ENCODE results near the gene UIMC1.
"Not testable (repeated sequence)": the region's sequence is repeated elsewhere in the genome, so short reads cannot be mapped to it uniquely, and the experiment has no call there.

UIMC1 gene

DNA sequence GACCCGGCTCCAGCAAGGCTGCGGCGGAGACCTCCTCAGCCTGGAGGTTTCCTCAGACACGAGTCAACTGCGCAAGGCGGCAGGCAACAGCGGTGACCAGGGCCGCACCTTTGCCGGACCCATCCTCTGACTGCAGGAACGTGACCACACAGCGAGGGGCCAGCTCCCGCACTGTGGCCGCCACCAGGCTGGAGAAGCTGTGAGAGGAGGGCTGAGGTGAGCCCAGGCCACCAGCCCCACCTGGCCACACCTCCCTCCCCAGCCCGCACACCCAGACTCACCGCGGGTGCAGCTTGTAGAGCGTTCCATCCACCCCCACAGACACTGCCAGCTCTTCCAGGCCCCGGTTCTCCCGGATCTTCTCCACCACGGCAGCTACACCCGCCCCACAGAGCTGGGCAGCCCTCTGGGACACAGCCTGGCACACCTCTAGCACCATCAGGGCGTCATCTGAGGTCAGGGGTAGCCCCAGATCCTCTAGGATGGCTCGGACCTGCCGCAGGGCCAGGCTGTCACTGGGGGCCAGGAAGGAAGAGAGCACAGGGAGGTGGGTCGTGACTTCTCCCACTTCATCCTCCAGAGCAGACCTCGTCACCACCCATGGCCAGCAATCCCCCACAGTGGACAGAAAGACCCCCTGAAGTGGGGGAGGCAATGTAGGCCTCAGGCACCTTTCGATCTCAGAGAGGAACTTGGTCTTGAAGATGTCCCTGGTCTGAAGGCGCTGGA lies 125.4 kb downstream of the UIMC1 start:
- no peak for DNase-seq

GRCh38 chr5:176880366-176881020 lies 126.1 kb downstream of the UIMC1 start:
- DNase-seq, result no peak

GRCh38 chr5:176879663-176880361 lies 126.8 kb downstream of the UIMC1 start:
- DNase-seq, result no peak

- no peak for DNase-seq
Observed at GRCh38 chr5:176878906-176879662, 127.5 kb downstream of the UIMC1 start.

DNA sequence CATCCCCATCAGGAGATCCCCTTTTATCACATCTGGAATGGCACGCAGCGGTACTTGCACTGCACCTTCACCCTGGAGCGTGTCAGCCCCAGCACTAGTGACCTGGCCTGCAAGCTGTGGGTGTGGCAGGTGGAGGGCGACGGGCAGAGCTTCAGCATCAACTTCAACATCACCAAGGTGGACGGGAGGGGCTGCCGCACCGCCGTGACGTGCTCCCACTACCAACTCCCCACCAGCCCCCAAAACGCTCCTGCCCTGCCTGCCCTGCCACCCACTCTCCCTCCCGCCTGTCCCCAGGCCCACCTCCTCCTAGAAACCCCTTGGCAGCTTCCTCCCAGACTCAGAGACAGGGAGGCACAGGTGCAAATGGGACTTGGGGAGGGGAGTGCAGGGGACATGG lies 128.1 kb downstream of the UIMC1 start:
- DNase-seq, result no peak

GRCh38 chr5:176877793-176878331 lies 128.7 kb downstream of the UIMC1 start:
- peak; percentile 36 for DNase-seq

- DNase-seq, result no peak
Observed at GRCh38 chr5:176876506-176877431, 129.8 kb downstream of the UIMC1 start.

GRCh38 chr5:176875783-176876505 lies 130.6 kb downstream of the UIMC1 start:
- no peak for DNase-seq

DNA sequence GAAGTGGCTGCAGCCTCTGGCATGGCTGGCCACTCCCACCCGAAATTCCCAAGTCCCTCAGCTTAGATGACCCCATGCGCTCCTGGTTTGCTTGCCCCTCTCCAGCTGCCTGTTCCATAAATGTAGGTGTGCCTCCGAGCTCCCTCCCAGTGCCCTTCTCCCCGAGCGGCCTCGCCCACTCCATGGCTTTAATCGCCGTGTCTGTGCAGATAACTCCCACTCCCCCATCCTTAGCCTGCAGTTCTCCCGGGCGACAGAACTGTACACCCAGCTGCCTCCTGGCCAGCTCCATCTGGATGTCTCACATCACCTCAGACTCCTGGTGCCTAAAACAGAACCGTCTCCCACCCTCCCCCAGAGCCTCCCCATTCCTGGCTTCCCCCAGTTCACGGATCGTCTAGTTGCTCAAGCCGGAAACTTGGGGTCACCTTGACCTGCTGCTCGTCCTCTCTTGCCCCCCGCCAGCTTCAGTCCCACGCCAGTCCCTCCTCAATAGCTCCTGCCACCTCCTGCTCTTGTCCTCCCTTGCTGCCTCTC lies 131.5 kb downstream of the UIMC1 start:
- no peak for DNase-seq

DNA sequence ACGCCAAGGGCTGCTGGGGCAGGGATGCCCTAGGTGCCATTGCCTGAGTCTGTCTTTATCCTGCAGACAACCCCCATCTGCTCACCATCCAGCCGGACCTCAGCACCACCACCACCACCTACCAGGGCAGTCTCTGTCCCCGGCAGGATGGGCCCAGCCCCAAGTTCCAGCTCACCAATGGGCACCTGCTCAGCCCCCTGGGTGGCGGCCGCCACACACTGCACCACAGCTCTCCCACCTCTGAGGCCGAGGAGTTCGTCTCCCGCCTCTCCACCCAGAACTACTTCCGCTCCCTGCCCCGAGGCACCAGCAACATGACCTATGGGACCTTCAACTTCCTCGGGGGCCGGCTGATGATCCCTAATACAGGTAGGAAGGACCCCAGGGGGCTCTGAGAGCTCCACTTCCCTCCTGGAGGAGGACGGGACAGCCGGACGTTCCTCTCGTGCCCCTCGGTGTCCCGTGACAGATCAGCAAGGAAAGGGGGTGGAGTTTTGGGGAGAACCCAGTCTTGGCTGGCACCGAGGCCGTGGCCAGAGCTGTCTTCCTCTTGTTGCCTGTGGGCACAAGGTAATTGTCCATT lies 132.3 kb downstream of the UIMC1 start:
- DNase-seq, result no peak

DNA sequence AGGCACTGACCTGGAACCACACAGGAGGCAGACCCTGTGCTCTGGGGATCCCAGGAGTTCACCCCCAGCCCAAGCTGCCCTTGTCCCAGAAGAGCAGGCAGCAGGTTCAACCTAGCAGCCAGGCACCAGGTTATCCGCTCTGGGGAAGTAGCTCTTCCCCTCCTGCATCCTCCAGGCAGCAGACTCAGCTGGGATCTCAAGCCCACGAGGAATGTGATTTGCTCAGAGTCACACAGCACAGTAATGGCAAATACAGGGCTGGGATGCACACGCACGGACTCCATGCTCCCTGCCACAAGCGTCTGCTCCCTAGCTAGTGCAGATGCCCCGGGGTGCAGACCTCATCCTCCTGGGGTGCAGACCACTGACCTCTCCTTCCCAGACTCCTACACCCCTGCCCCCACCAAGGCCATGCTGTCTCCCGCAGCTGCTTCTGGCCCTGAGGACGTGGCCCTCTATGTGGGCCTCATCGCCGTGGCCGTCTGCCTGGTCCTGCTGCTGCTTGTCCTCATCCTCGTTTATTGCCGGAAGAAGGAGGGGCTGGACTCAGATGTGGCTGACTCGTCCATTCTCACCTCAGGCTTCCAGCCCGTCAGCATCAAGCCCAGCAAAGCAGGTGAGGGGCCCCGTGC lies 132.9 kb downstream of the UIMC1 start:
- peak; percentile 22 for DNase-seq

- peak; percentile 87 for DNase-seq
Observed at GRCh38 chr5:176873011-176873410, 133.6 kb downstream of the UIMC1 start.

DNA sequence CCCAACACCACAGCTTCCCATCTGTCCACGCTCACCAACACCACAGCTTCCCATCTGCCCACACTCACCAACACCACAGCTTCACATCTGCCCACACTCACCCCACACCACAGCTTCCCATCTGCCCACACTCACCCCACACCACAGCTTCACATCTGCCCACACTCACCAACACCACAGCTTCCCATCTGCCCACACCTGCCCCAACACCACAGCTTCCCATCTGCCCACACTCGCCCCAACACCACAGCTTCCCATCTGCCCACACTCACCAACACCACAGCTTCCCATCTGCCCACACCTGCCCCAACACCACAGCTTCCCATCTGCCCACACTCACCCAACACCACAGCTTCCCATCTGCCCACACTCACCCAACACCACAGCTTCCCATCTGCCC lies 134.0 kb downstream of the UIMC1 start:
- not testable (repeated sequence) for DNase-seq

GRCh38 chr5:176870644-176871043 lies 135.9 kb downstream of the UIMC1 start:
- DNase-seq, result not testable (repeated sequence)

GRCh38 chr5:176870110-176870591 lies 136.4 kb downstream of the UIMC1 start:
- peak; percentile 35 for DNase-seq

DNA sequence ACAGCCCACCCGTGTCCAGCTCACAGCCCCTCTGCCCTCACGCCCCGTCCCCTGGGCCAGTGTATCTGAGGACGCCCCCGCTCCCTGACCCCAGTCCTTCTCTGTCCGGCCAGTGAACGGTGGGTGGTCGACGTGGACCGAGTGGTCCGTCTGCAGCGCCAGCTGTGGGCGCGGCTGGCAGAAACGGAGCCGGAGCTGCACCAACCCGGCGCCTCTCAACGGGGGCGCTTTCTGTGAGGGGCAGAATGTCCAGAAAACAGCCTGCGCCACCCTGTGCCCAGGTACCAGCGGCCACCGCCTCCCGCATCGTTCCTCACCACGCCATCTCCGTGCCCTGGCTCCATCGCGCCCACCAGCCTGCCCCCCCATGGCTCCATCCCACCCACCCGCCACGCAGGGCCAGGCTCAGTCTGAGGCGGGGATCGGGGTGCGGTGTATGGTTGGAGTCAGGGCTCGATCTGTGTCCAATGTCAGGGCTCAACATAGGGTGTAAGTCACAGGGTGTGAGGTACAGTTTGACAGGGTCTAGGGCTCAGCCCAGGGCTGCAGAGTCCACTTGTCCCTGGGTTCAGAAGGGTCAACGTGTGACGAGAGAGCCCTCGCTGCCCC lies 137.0 kb downstream of the UIMC1 start:
- DNase-seq, result no peak

- no peak for DNase-seq
Observed at GRCh38 chr5:176868731-176869130, 137.8 kb downstream of the UIMC1 start.

DNA sequence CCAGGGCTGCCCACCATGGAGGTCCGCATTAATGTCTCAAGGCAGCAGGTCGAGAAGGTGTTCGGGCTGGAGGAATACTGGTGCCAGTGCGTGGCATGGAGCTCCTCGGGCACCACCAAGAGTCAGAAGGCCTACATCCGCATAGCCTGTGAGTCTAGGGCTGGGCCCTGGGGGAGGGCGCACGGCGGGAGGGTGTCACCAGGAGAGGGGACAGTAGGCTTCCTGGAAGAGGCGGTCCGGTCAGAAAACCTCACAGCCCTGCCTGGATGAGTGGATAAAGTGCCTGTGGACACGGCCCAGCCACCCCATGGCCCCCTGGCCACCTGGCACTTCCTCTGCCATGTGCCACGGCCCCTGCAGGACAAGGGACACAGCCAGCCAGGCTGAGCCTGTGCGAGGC lies 138.5 kb downstream of the UIMC1 start:
- no peak for DNase-seq

DNA sequence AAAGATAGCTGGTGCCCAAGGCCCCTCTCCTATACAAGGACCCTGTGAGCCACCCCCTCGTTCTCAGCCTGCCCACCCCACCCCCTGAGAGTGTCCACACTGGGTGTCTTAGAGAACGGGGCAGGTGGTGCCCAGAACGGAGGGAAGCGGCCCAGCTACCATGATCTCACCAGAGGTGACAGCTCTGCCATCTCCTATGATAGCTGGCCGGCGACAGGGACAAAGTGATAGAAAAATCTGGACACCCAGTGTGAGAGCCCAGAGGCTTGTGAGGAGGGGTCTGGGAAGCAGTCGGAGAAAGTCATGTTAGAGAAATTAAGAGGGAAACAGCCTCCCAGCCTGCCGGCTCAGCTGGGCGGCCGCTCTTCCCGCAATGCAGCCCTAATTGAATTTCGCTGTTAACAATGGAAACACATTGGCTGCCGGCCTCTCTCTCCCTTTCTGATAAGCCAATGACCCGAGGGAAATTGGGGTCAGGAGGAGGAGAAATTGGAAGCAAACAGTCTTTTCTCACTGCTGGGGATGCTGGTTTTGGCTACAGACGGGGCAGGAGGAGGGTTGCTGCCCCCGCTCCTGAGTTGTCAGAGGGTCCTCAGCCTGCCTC lies 139.8 kb downstream of the UIMC1 start:
- DNase-seq, result peak; percentile 91

All from NCI-H69 (cell line).